Breast epithelium (tissue), 4 donors: ENCODE data around the gene ZNF76. TPM values are rescaled to one million over a fixed set of nuclear protein-coding genes. Genes with fewer than 3 reads are reported as not detected.
A peak's percentile ranks its signal among the peaks of the same experiment; 100 is the strongest.

Source experiments
- DNase-seq, 2 donors: peaks; one replicate each; pipeline ENCODE4 v3.0.0-alpha.2; 2019; ENCODE audit warnings: low spot score in 2 of 2
- H3K27ac ChIP-seq, 2 donors: fragments of 200-600 bp; sonication (generic) in 1 of 2; one replicate each; pipeline ENCODE4 v1.5.1; 2016 to 2019; ENCODE audit warnings: mild to moderate bottlenecking in 1 of 2
- H3K27me3 ChIP-seq, 2 donors: fragments of 200-600 bp; sonication (generic) in 1 of 2; one replicate each; pipeline versions ENCODE4 v1.5.1 to v1.6.0; 2017 to 2019; ENCODE audit warnings: control low read depth in 1 of 2, mild to moderate bottlenecking in 1 of 2
- H3K36me3 ChIP-seq: fragments of 200-600 bp; one replicate; pipeline ENCODE4 v1.5.1; 2019
- H3K4me1 ChIP-seq, 2 donors: fragments of 200-600 bp; sonication (generic); one replicate each; pipeline ENCODE4 v1.5.1; 2016 to 2019; ENCODE audit warnings: control low read depth in 1 of 2
- H3K4me3 ChIP-seq, 3 donors: fragments of 200-600 bp; sonication (generic); 1 replicate in 2 of 3; 2 replicates in 1 of 3; pipeline ENCODE4 v1.5.1; 2016 to 2019; ENCODE audit warnings: mild to moderate bottlenecking in 3 of 3, moderate library complexity in 2 of 3
- H3K9me3 ChIP-seq, 2 donors: fragments of 200-600 bp; sonication (generic) in 1 of 2; one replicate each; pipeline ENCODE4 v1.5.1; 2016 to 2019; ENCODE audit warnings: control low read depth in 1 of 2
- CTCF ChIP-seq, 3 donors: fragments of 450-650 bp; IDR thresholded peaks; one replicate each; pipeline ENCODE4 v1.5.1; 2016 to 2017; ENCODE audit warnings: antibody characterized with exemption in 3 of 3, mild to moderate bottlenecking in 3 of 3, moderate library complexity in 3 of 3
- POLR2A ChIP-seq: fragments of 450-650 bp; IDR thresholded peaks from one replicate; pipeline ENCODE4 v1.6.1; 2016; ENCODE audit warnings: antibody characterized with exemption, mild to moderate bottlenecking, moderate library complexity
- POLR2AphosphoS5 ChIP-seq, 3 donors: sonication (generic); formaldehyde crosslinking; IDR thresholded peaks; one replicate each; pipeline ENCODE4 v1.6.1; 2017; ENCODE audit warnings: antibody characterized with exemption in 3 of 3
- intact Hi-C: fragments of 100-400 bp; cut with DNase I; formaldehyde crosslinking; loops from one replicate; pipeline ENCODE4 v1.15.1; 2023; ENCODE audit warnings: low total_unique reads
- total RNA-seq, 3 donors: library from RNA; depleted of rRNA; stranded (reverse); fragments of >200 nt; gene quantifications; one replicate each; pipeline ENCODE4 v1.1.0, GENCODE V29; 2016

The ZNF76 gene
- total RNA-seq, 3 donors from 2014 or later = 32.3 to 53.0 (median 46.9) TPM

DNA sequence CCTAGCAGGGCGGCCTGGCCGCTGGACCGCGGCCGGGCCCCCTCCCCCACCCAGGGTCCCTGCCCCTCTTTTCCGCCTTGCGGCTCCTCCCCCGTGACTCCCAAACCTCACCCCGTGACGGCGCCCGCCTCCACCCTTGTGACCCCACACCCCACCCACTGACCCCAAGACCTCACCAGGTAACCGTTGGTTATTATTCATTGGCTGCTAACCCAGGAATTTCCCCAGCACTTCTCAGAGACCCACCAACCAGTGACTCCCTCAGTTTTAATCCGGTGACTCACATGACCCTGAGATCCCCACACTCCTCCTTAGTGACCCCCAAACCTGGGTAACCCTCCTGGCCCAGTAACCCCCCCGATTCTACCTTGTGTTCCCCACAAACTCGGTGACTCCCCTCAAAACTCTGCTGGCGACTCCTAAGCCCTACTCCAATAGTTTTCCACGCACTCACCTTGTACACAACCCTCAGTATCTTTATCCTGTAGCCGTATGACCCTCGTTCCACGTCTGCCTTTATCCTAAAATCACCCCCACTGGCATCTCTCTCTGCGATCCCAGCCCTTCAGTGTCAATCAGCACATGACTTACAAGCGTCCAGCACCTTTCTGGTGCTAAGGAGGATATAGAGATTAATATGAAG lies 534 bp downstream of the ZNF76 start:
- H3K4me1 ChIP-seq = no peaks in the 10 kb centered on the region
- peak overlapping the region; percentile 99 for H3K27ac ChIP-seq
- peak; percentile 59 to 61 for DNase-seq
- intact Hi-C loops = no loop called here
- H3K4me3 ChIP-seq = peak overlapping the region; percentile 82 to 95 (median 85)
- H3K27me3 ChIP-seq = no peaks in the 10 kb centered on the region
- no peak for TF ChIP-seq POLR2AphosphoS5 (IDR thresholded peaks at IDR 0.05)
- TF ChIP-seq CTCF (IDR thresholded peaks at IDR 0.05) = no peak
- no peaks in the 10 kb centered on the region for H3K36me3 ChIP-seq
- no peaks in the 10 kb centered on the region for H3K9me3 ChIP-seq

- intact Hi-C loops = no loop called here
- DNase-seq = no peak
- TF ChIP-seq POLR2A = no peak
- no peak for TF ChIP-seq POLR2AphosphoS5 (IDR thresholded peaks at IDR 0.05)
- TF ChIP-seq CTCF (IDR thresholded peaks at IDR 0.05) = no peak
- Histone ChIP-seq H3K27me3 (no peaks in the 10 kb centered on the region), H3K4me1 (no peaks in the 10 kb centered on the region), H3K27ac (peak overlapping the region; percentile 99), H3K9me3 (no peaks in the 10 kb centered on the region), H3K4me3 (peak overlapping the region; percentile 82 to 95 (median 85)), H3K36me3 (no peaks in the 10 kb centered on the region)
Measured at GRCh38 chr6:35260591-35261570, 1.3 kb downstream of the ZNF76 start.

GRCh38 chr6:35262596-35262995 lies 3.1 kb downstream of the ZNF76 start:
- no peak for TF ChIP-seq POLR2AphosphoS5 (IDR thresholded peaks at IDR 0.05)
- TF ChIP-seq POLR2A = no peak
- no peak for TF ChIP-seq CTCF (IDR thresholded peaks at IDR 0.05)
- peak overlapping the region in 1 of 2 donors; percentile 16 for H3K27ac ChIP-seq
- intact Hi-C loops = no loop called here
- DNase-seq = no peak
- no peaks in the 10 kb centered on the region for H3K9me3 ChIP-seq
- no peaks in the 10 kb centered on the region for H3K36me3 ChIP-seq
- no peaks in the 10 kb centered on the region for H3K4me1 ChIP-seq
- no peaks in the 10 kb centered on the region for H3K27me3 ChIP-seq
- H3K4me3 ChIP-seq = no peak overlapping the region

DNA sequence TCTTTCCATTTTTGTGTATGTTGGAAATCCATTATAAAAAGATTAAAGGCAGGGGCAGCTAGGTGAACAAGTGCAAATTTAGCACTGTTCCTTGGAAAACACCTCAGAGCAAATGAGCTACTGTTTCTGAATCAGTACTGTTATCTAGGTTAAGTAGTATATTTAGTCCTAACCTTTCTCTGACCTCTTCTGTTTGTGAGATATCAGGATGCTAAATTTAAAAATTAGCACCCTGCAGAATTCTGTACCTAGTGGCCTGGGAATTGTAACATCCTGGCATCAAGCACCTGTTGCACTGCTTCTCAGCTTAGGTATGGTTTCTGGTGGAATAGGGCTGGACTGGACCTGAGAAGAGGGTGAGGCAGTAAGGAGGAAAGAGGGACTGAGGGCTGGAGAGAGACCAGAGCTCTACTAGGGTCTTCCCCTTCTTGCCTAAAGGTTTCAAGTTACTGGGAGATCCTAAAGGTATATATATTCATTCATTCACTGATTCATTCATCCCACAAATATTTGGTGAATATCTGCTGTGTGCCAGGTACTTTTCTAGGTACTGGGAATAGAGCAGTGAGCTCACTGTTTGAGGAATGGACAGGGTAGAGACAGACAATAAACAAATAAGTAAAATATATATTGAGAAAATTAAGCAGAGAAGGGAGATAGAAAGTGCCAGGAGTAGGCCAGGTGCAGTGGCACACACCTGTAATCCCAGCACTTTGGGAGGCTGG lies 5.2 kb downstream of the ZNF76 start:
- intact Hi-C loops = no loop called here
- TF ChIP-seq CTCF (IDR thresholded peaks at IDR 0.05) (no peak), POLR2A (no peak), POLR2AphosphoS5 (IDR thresholded peaks at IDR 0.05) (no peak)
- H3K4me3 ChIP-seq = no peak overlapping the region
- no peak for DNase-seq
- H3K9me3 ChIP-seq = no peaks in the 10 kb centered on the region
- no peak overlapping the region for H3K27ac ChIP-seq
- no peaks in the 10 kb centered on the region for H3K27me3 ChIP-seq
- H3K4me1 ChIP-seq = no peaks in the 10 kb centered on the region
- H3K36me3 ChIP-seq = no peaks in the 10 kb centered on the region
